ENCODE data around the gene ZNF814.
A peak's percentile ranks its signal among the peaks of the same experiment; 100 is the strongest.
"Not testable (repeated sequence)": the region's sequence is repeated elsewhere in the genome, so short reads cannot be mapped to it uniquely, and the experiment has no call there.

The ZNF814 gene

GRCh38 chr19:57916168-57916995 is 27.5 kb upstream of the ZNF814 start, which contains the start of gene ZNF417:
Gene ZNF417, minus strand, starts transcription at chr19:57916592. Its CDS starts 181 bp downstream, at chr19:57916411.
- DNase-seq (ENCODE audit: low spot score) (peak; percentile 83), ATAC-seq (ENCODE audit: low read depth) (peak; percentile 99)
- TF ChIP-seq, protein P1, sequence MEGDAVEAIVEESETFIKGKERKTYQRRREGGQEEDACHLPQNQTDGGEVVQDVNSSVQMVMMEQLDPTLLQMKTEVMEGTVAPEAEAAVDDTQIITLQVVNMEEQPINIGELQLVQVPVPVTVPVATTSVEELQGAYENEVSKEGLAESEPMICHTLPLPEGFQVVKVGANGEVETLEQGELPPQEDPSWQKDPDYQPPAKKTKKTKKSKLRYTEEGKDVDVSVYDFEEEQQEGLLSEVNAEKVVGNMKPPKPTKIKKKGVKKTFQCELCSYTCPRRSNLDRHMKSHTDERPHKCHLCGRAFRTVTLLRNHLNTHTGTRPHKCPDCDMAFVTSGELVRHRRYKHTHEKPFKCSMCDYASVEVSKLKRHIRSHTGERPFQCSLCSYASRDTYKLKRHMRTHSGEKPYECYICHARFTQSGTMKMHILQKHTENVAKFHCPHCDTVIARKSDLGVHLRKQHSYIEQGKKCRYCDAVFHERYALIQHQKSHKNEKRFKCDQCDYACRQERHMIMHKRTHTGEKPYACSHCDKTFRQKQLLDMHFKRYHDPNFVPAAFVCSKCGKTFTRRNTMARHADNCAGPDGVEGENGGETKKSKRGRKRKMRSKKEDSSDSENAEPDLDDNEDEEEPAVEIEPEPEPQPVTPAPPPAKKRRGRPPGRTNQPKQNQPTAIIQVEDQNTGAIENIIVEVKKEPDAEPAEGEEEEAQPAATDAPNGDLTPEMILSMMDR (IDR thresholded peaks at IDR 0.05; ENCODE audit: poor library complexity, severe bottlenecking): peak; percentile 42
- not testable (repeated sequence) for H3K27me3 ChIP-seq (ENCODE audit: insufficient read depth, poor library complexity, severe bottlenecking); H3K9me3 ChIP-seq (ENCODE audit: severe bottlenecking); H3K4me1 ChIP-seq (ENCODE audit: insufficient read depth, poor library complexity, severe bottlenecking); H3K36me3 ChIP-seq (ENCODE audit: low read depth)
- H3K27ac ChIP-seq (ENCODE audit: poor library complexity, severe bottlenecking): peak within 1 kb of the TSS; percentile 1
- H3K4me3 ChIP-seq (ENCODE audit: severe bottlenecking): peak within 1 kb of the TSS; percentile 76

DNA sequence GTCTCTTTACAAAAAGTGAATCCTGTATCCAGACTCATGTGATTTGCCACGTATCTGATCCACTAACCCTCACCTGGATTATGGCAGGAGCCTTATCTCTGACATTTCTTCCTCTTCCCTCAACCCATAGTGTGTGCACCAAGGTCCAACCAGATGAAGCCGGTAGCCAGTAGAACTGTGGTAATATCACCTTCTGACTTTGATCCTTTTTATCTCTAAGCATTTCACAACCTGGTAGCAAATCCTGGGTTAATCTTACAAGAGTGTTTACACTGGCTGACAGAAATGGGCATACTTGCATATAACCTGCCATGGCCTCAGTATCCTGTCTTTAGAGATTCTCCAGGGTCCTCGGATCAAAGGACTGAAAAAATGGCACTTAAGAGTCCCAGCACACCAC is 25.7 kb upstream of the ZNF814 start:
- Histone ChIP-seq H3K9me3 (ENCODE audit: severe bottlenecking) (no peaks in the 10 kb centered on the region), H3K27ac (ENCODE audit: poor library complexity, severe bottlenecking) (no peak overlapping the region), H3K27me3 (ENCODE audit: insufficient read depth, poor library complexity, severe bottlenecking) (no peaks in the 10 kb centered on the region), H3K4me3 (ENCODE audit: severe bottlenecking) (no peak overlapping the region), H3K36me3 (ENCODE audit: low read depth) (peaks cover 18% of the 10 kb centered on the region), H3K4me1 (ENCODE audit: insufficient read depth, poor library complexity, severe bottlenecking) (no peaks in the 10 kb centered on the region)
- ATAC-seq (ENCODE audit: low read depth): no peak
- TF ChIP-seq, protein P1 (IDR thresholded peaks at IDR 0.05; ENCODE audit: poor library complexity, severe bottlenecking): no peak
- DNase-seq (ENCODE audit: low spot score): no peak

DNA sequence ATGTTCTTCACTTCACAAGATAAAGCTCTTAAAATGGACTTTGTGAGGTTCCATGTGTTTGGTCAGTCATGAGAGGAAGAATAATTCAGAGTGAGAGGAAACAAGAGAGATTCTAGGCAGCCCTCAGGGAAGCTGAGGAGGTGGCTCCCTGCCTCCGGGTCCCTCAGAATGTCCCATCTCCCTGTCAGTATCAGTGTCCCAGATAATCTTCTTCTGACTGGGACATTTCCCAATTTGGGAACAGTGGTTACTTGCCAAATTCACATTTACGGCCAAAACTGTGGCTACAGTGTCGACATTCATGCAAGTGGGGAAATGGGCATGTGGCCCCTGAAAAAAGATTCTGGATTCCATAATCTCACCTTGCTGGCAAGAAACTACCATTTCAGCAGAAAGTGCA is 18.6 kb upstream of the ZNF814 start:
- Histone ChIP-seq H3K27me3 (ENCODE audit: insufficient read depth, poor library complexity, severe bottlenecking) (no peaks in the 10 kb centered on the region), H3K36me3 (ENCODE audit: low read depth) (peaks cover 21% of the 10 kb centered on the region), H3K4me3 (ENCODE audit: severe bottlenecking) (no peak overlapping the region), H3K4me1 (ENCODE audit: insufficient read depth, poor library complexity, severe bottlenecking) (no peaks in the 10 kb centered on the region), H3K27ac (ENCODE audit: poor library complexity, severe bottlenecking) (no peak overlapping the region), H3K9me3 (ENCODE audit: severe bottlenecking) (no peaks in the 10 kb centered on the region)
- ATAC-seq (ENCODE audit: low read depth) (no peak), DNase-seq (ENCODE audit: low spot score) (no peak)
- TF ChIP-seq, protein P1 (IDR thresholded peaks at IDR 0.05; ENCODE audit: poor library complexity, severe bottlenecking): no peak

- H3K4me3 ChIP-seq (ENCODE audit: severe bottlenecking): no peak overlapping the region
- ATAC-seq (ENCODE audit: low read depth): no peak
- peaks cover 7% of the 10 kb centered on the region for H3K36me3 ChIP-seq (ENCODE audit: low read depth)
- no peak overlapping the region for H3K27ac ChIP-seq (ENCODE audit: poor library complexity, severe bottlenecking)
- H3K9me3 ChIP-seq (ENCODE audit: severe bottlenecking): no peaks in the 10 kb centered on the region
- H3K27me3 ChIP-seq (ENCODE audit: insufficient read depth, poor library complexity, severe bottlenecking): no peaks in the 10 kb centered on the region
- no peaks in the 10 kb centered on the region for H3K4me1 ChIP-seq (ENCODE audit: insufficient read depth, poor library complexity, severe bottlenecking)
- no peak for DNase-seq (ENCODE audit: low spot score)
- TF ChIP-seq, protein P1 (IDR thresholded peaks at IDR 0.05; ENCODE audit: poor library complexity, severe bottlenecking): no peak
These were observed 16.4 kb upstream of the ZNF814 start for GRCh38 chr19:57905258-57905657.

DNA sequence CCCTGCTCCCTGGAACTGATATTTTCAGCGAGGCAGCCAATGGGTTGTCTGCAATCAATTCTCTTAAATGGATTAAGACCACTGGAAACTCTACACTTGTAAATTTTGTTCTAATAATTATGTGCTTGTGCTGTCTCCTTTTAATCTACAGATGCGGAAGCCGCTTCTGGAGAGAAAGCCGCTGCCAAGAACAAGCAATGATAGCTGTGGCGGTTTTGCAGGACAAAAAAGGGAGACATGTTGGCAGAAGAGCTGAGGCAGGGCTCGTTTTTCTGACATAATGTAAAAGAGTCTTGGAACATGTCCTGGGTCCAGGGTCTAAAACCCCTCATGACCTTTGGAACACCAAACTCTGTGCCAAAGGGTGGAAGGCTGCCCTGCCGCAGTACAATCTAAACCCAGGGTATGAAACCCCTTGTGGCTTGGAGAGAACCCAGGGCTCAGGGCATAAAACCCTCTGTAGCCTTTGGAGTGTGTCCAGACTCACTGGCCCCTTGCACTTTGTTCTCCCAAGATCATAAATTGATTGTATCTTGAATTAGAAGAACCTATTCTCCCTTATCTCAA is 14.9 kb upstream of the ZNF814 start:
- Histone ChIP-seq H3K27ac (ENCODE audit: poor library complexity, severe bottlenecking) (no peak overlapping the region), H3K36me3 (ENCODE audit: low read depth) (peaks cover 3% of the 10 kb centered on the region; the same call in 1 of the 2 replicates), H3K27me3 (ENCODE audit: insufficient read depth, poor library complexity, severe bottlenecking) (no peaks in the 10 kb centered on the region), H3K9me3 (ENCODE audit: severe bottlenecking) (no peaks in the 10 kb centered on the region), H3K4me1 (ENCODE audit: insufficient read depth, poor library complexity, severe bottlenecking) (no peaks in the 10 kb centered on the region), H3K4me3 (ENCODE audit: severe bottlenecking) (no peak overlapping the region)
- DNase-seq (ENCODE audit: low spot score): no peak
- ATAC-seq (ENCODE audit: low read depth): no peak
- TF ChIP-seq, protein P1 (IDR thresholded peaks at IDR 0.05; ENCODE audit: poor library complexity, severe bottlenecking): peak; percentile 32

All from RWPE2 (cell line).